SK-N-SH (cell line): ENCODE data around the gene JMJD6.

Experiments used
- CTCF ChIP-seq: fragments of 200-600 bp; sonication (generic); IDR thresholded peaks from 2 replicates; pipeline ENCODE4 v1.6.1; 2017; ENCODE audit warnings: antibody characterized with exemption, mild to moderate bottlenecking, moderate library complexity
- GABPA ChIP-seq: IDR thresholded peaks from 2 replicates; pipeline ENCODE4 v1.4.0; 2012; ENCODE audit warnings: low read depth, mild to moderate bottlenecking
- MAX ChIP-seq: IDR thresholded peaks from 2 replicates; pipeline ENCODE4 v1.4.0; 2012; ENCODE audit warnings: low read depth
- PBX3 ChIP-seq: IDR thresholded peaks from 2 replicates; pipeline ENCODE4; 2012
- REST ChIP-seq: IDR thresholded peaks from 2 replicates; pipeline ENCODE4 v1.6.1; 2012; ENCODE audit warnings: mild to moderate bottlenecking, low read depth, low read length, moderate library complexity
- TAF1 ChIP-seq: IDR thresholded peaks from 2 replicates; pipeline ENCODE4 v1.6.1; 2012; ENCODE audit warnings: low read depth, mild to moderate bottlenecking, low read length, moderate library complexity, borderline replicate concordance

GRCh38 chr17:76752006-76752405 is 25.6 kb upstream of the JMJD6 start:
- TF ChIP-seq CTCF (no peak), TAF1 (no peak), MAX (no peak), PBX3 (no peak), GABPA (no peak), REST (no peak)
